Small intestine (tissue), 16 donors: ENCODE measurements around the gene ZNF737. TPM values are rescaled to one million over a fixed set of nuclear protein-coding genes. Genes with fewer than 3 reads are reported as not detected.
A peak's percentile ranks its signal among the peaks of the same experiment; 100 is the strongest.
"Not testable (repeated sequence)": the region's sequence is repeated elsewhere in the genome, so short reads cannot be mapped to it uniquely, and the experiment has no call there.

Experiments used
- DNase-seq, 2 donors: peaks; one replicate each; pipeline versions ENCODE4 v3.0.0 to v3.0.0-alpha.2; 2013
- FAIRE-seq: peaks from 2 replicates; lab custom pipeline; 2012; peaks lifted over from hg19 to GRCh38; lab: Jason Lieb, UNC
- H3K27ac ChIP-seq, 3 donors: one replicate each; pipeline ENCODE4 v1.5.1; 2013; ENCODE audit warnings: low read length in 2 of 3, mild to moderate bottlenecking in 2 of 3, control low read depth in 1 of 3, inconsistent platforms in 1 of 3, low read depth in 1 of 3, moderate library complexity in 1 of 3
- H3K27me3 ChIP-seq, 3 donors: one replicate each; pipeline ENCODE4 v1.6.1; 2013; ENCODE audit warnings: low read length in 3 of 3, inconsistent platforms in 1 of 3; ENCODE audit not compliant: control insufficient read depth in 3 of 3, insufficient read depth in 3 of 3
- H3K36me3 ChIP-seq, 3 donors: one replicate each; pipeline ENCODE4 v1.6.1; 2013; ENCODE audit warnings: low read length in 3 of 3, inconsistent platforms in 1 of 3, low read depth in 1 of 3, mild to moderate bottlenecking in 1 of 3, moderate library complexity in 1 of 3; ENCODE audit not compliant: control insufficient read depth in 3 of 3, insufficient read depth in 2 of 3
- H3K4me1 ChIP-seq, 3 donors: one replicate each; pipeline ENCODE4 v1.6.1; 2013; ENCODE audit warnings: low read length in 2 of 3, inconsistent platforms in 1 of 3, low read depth in 1 of 3, mild to moderate bottlenecking in 1 of 3, moderate library complexity in 1 of 3; ENCODE audit not compliant: control insufficient read depth in 3 of 3, insufficient read depth in 2 of 3
- H3K4me3 ChIP-seq, 3 donors: one replicate each; pipeline ENCODE4 v1.5.1; 2013; ENCODE audit warnings: low read length in 3 of 3, control low read depth in 1 of 3, inconsistent platforms in 1 of 3, low read depth in 1 of 3, mild to moderate bottlenecking in 1 of 3, moderate library complexity in 1 of 3
- H3K9me3 ChIP-seq, 2 donors: one replicate each; pipeline ENCODE4 v1.6.1; 2013; ENCODE audit warnings: low read depth in 1 of 2, low read length in 1 of 2; ENCODE audit not compliant: control insufficient read depth in 2 of 2, insufficient read depth in 1 of 2
- WGBS, 3 donors: extraction: QIAGEN DNeasy Blood & Tissue Kit; methylation state at CpG; one replicate each; pipeline ENCODE4 v1.1.7; 2013; 5-methylcytosine and 5-hydroxymethylcytosine counted together
- long read RNA-seq, 10 donors: transcript quantifications; one replicate each; lab custom pipeline, GENCODE V29; 2026
- polyA plus RNA-seq, 4 donors: library from polyadenylated mRNA; stranded (reverse) in 3 of 4; unstranded in 1 of 4; fragments of 200-250 nt in 3 of 4; fragments of 120-200 nt in 1 of 4; gene quantifications; one replicate each; pipeline versions ENCODE4 v1.2.1 to v1.2.3, GENCODE V29; 2013
- donor health status: healthy with polysubstance abuse.
- donor health status: control.
- donor health status: control.
- donor health status: Bipolar disorder and iron deficiency.
- donor health status: healthy.

Gene ZNF737
- 10 to 100 TPM in 1 of 4 donors, 1 to 10 TPM in 1, under 1 TPM in 2; 0.45 to 27.2 (median 2.4) TPM for polyA plus RNA-seq
- long read RNA-seq, donor 1, transcript ZNF737-201 (4 exons, 2,867 nt): major isoform, 8 of 10 reads
- long read RNA-seq, donor 1, partial matches to known transcripts: 0 of 10 reads
- long read RNA-seq, donor 1, other reads (novel, unspliced or antisense): 0 of 10 reads
- long read RNA-seq, donor 2, partial matches to known transcripts: 0 of 1 reads
- long read RNA-seq, donor 2, other reads (novel, unspliced or antisense): 0 of 1 reads
- long read RNA-seq, donor 3, partial matches to known transcripts: 0 of 1 reads
- long read RNA-seq, donor 3, other reads (novel, unspliced or antisense): 0 of 1 reads
- long read RNA-seq, donor 4: 0 reads
- long read RNA-seq, donor 5, partial matches to known transcripts: 0 of 1 reads
- long read RNA-seq, donor 5, other reads (novel, unspliced or antisense): 0 of 1 reads
- long read RNA-seq, donor 6, partial matches to known transcripts: 0 of 4 reads
- long read RNA-seq, donor 6, other reads (novel, unspliced or antisense): 0 of 4 reads
- long read RNA-seq, donor 7: 0 reads
- long read RNA-seq, donor 8, partial matches to known transcripts: 0 of 1 reads
- long read RNA-seq, donor 8, other reads (novel, unspliced or antisense): 0 of 1 reads
- long read RNA-seq, donor 9: 0 reads
- long read RNA-seq, donor 10, partial matches to known transcripts: 0 of 1 reads
- long read RNA-seq, donor 10, other reads (novel, unspliced or antisense): 0 of 1 reads

DNA sequence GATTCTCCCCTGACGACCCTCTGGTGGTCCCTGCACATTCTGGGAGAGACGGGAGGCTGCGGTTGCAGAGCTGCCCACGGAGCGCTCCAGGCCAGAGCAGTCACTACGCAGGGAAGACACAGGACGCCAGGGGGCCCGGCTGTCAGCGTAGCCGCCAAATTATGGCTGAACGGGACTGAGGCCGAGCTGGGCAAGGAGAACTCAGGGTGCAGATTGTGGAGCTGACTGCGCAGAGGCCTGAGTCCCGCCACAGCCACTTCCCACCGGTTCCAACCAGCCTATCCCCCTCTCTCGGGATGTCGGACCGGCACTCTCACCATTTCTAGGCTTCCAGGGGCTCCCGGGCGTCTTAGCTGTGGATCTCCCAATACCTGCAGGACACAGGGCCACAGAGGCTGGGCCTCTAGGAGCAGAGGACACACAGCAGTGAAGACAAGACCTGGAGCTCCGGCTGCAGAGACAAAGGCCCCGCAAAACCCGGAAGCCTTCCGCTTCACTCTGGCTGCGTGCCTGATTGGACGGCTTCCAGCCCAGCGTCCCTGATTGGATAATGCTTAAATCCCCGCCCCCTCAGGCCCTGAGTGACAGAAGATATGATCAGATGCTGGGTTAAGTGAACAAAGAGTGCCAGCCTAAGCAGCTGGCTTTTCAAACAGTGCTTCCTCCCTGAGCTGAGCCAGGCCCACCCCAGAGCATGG lies at the start of gene ZNF737:
TSS of gene ZNF737 (minus strand) at position 461 of the 698 bp plus-strand sequence. CDS start at position 320, 141 bp downstream.
- DNase-seq: peak; percentile 95 to 96
- peaks cover 0 to 7% (median 2%) of the 10 kb centered on the region in 3 donors for H3K36me3 ChIP-seq
- H3K4me3 ChIP-seq: peak within 1 kb of the TSS; percentile 64 to 70 (median 68)
- H3K27me3 ChIP-seq: no peaks in the 10 kb centered on the region
- H3K27ac ChIP-seq: peak within 1 kb of the TSS; percentile 27 to 91 (median 90)
- no peak for FAIRE-seq
- 0 to 1% (median 1%) methylated on average over 28 of the region's 28 CpGs for WGBS, 3 donors
- no peaks in the 10 kb centered on the region for H3K4me1 ChIP-seq
- H3K9me3 ChIP-seq: peaks cover 1 to 45% of the 10 kb centered on the region in 2 donors

DNA sequence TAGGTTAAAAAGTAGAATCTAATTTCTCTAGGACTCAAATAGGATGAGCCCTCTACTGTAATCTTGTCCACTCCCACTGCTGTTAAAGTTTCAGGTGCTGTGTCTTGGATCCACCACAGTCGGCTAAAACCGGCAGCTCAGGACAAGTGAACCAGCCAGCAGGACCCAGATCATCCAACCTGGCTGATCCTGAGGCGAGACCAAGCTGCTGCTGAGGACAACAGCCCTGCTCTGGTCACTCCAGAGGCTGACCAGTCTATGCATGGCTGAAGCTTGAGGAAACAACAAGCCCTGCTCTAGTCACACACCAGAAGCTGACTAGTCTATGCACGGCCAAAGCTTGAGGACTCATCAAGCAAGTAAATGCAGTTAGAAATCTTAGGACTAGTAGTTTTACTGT lies 49.4 kb upstream of the ZNF737 start:
- not testable (repeated sequence) for H3K4me3 ChIP-seq, DNase-seq, FAIRE-seq, H3K27ac ChIP-seq, H3K4me1 ChIP-seq, H3K27me3 ChIP-seq, H3K36me3 ChIP-seq
- WGBS, 3 donors: 65 to 86% (median 77%) methylated on average over 4 of the region's 4 CpGs
- H3K9me3 ChIP-seq: peaks cover 2 to 32% of the 10 kb centered on the region in 2 donors

DNA sequence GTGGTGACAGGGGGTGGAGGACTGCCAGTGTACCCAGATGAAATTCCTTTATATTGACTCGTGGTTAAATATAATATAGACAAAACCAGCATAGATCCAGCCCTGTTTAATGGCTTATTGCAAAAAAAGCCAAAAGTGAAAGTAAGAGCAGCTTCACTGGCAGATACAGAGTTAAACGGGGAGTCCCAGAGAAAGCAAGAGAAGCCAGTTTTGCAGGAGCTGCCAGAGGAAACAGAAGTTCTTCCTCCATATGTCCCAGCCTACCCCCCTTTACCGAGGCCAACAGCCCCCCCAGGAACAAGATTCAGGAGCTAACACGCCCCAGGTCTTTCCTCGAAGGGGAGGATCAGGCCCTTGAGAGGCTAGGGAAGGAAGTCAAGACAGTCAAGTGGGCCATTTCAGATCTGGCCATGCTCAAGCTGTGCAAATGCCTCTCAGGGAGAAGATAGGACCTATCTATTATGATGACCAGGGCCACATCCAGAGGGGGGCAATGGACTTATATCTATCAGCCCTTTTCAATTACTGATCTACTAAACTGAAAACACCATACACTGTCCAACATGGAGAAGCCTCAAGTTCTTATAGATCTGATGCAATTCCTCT lies 47.2 kb upstream of the ZNF737 start:
- no peak overlapping the region for H3K27ac ChIP-seq
- no peak for FAIRE-seq

GRCh38 chr19:20611866-20612265 lies 46.3 kb upstream of the ZNF737 start:
- no peaks in the 10 kb centered on the region for H3K36me3 ChIP-seq
- FAIRE-seq: no peak
- WGBS, 3 donors: 71 to 85% (median 78%) methylated on average over 6 of the region's 6 CpGs
- no peak for DNase-seq
- no peaks in the 10 kb centered on the region for H3K4me1 ChIP-seq
- H3K27ac ChIP-seq: no peak overlapping the region
- no peak overlapping the region for H3K4me3 ChIP-seq
- H3K9me3 ChIP-seq: peaks cover 4 to 36% of the 10 kb centered on the region in 2 donors
- H3K27me3 ChIP-seq: peaks cover 0 to 2% (median 0%) of the 10 kb centered on the region in 3 donors

More for the DNA sequence above, 47.2 kb upstream of the ZNF737 start:
- peaks cover 0 to 2% (median 0%) of the 10 kb centered on the region in 3 donors for H3K27me3 ChIP-seq
- H3K36me3 ChIP-seq: no peaks in the 10 kb centered on the region
- H3K4me3 ChIP-seq: no peak overlapping the region
- WGBS, 3 donors: 42 to 49% (median 48%) methylated on average over 5 of the region's 5 CpGs
- H3K4me1 ChIP-seq: no peaks in the 10 kb centered on the region
- DNase-seq: no peak
- H3K9me3 ChIP-seq: peaks cover 4 to 34% of the 10 kb centered on the region in 2 donors

DNA sequence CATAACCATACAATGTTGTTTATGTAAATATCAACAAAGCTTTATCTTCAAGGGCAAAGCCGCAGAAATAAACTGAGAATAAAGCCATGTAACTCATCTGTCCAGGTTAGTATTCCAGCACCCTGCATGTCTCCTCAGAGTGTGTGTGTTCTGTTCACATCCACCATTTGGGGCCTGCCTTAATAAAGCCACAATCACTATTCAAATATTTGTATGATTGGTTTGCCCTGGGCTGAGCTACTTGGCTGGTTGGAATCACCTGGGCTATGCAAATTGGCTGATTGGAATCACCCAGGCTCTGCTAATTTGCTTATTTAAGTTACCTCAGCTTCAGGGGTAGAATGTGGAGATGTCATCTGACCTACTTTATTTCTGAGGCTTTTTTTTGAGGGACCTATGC lies 42.4 kb upstream of the ZNF737 start:
- WGBS, 3 donors: 0 to 79% (median 76%) methylated on average over 1 of the region's 1 CpG
- Histone ChIP-seq H3K27me3 (peaks cover 0 to 2% (median 0%) of the 10 kb centered on the region in 3 donors), H3K27ac (no peak overlapping the region), H3K4me1 (no peaks in the 10 kb centered on the region), H3K9me3 (peaks cover 2 to 23% of the 10 kb centered on the region in 2 donors), H3K4me3 (no peak overlapping the region), H3K36me3 (no peaks in the 10 kb centered on the region)
- DNase-seq (no peak), FAIRE-seq (no peak)

GRCh38 chr19:20558571-20558970 lies 7.0 kb downstream of the ZNF737 start:
- Histone ChIP-seq H3K4me1 (no peaks in the 10 kb centered on the region), H3K27me3 (no peaks in the 10 kb centered on the region), H3K9me3 (peaks cover 1 to 51% of the 10 kb centered on the region in 2 donors), H3K4me3 (no peak overlapping the region), H3K36me3 (peaks cover 0 to 5% (median 2%) of the 10 kb centered on the region in 3 donors), H3K27ac (no peak overlapping the region)
- FAIRE-seq (no peak), DNase-seq (no peak)

DNA sequence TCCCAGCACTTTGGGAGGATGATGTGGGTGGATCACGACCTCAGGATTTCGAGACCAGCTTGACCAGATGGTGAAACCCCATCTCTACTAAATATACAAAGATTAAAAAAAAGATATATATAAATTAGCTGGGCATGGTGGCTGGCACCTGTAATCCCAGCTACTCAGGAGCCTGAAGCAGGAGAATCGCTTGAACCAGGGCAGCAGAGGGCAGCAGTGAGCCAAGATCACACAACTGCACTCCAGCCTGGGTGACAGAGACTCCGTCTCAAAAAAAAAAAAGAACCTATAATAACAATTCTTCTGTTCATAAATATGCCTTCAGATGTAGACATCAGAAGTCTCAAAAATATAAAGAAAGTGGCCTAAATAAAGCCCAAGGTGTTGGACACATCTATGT lies 7.6 kb downstream of the ZNF737 start:
- DNase-seq: no peak
- Histone ChIP-seq H3K9me3 (peaks cover under 1 to 50% of the 10 kb centered on the region in 2 donors), H3K27ac (no peak overlapping the region), H3K36me3 (peaks cover 0 to 7% (median 5%) of the 10 kb centered on the region in 3 donors), H3K27me3 (no peaks in the 10 kb centered on the region), H3K4me3 (no peak overlapping the region), H3K4me1 (no peaks in the 10 kb centered on the region)
- 69 to 85% (median 85%) methylated on average over 4 of the region's 4 CpGs for WGBS, 3 donors
- FAIRE-seq: no peak
